ENCODE data around the gene CHD5.
"Not testable (repeated sequence)": the region's sequence is repeated elsewhere in the genome, so short reads cannot be mapped to it uniquely, and the experiment has no call there.

The CHD5 gene

DNA sequence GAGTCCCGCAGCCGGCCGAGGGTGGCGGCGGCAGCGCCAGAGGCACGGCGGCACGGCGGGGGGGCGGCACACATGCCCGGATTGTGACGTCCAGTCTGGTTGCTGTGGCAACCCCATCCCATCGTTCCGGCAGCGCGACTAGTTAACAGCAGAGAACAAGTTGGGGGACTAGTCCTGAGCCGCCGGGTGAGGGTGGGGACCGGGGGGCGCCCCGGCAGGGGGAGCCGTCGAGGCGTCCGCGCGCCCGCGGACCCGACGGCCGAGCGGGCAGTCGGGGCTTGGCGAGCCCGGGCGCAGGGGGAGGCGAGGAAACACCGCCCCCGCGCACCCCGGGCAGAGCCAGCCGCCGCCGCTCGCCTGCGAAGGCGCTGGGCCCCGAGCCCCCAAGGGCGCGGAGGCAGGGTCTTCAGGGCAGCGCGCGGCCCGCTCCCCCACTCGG, at the start of gene CHD5:
Gene CHD5, minus strand, starts transcription at position 54 of the 439 bp plus-strand sequence. CDS start 298 bp downstream, outside the sequence.
- in situ Hi-C loops (cut with MboI; ENCODE audit: low sequenced_read_pairs) = no loop called here

DNA sequence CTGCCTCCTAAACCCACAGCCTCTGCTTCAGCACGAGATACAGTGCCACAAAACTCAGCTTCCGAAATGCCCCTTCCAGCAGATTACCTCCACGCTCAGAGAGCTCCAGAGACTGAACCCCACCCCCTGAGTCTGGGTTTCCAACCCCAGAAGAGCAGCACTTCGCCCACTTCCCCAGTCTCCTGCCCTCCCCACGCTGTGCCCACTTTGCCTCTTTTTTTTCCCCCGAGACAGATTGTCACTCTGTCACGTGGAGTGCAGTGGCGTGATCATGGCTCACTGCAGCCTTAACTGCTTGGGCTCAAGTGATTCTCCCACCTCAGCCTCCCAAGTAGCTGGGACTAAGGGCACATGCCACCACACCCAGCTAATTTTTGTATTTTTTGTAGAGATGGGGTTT, 45.5 kb upstream of the CHD5 start:
- in situ Hi-C loops (cut with MboI; ENCODE audit: low sequenced_read_pairs) = no loop called here

DNA sequence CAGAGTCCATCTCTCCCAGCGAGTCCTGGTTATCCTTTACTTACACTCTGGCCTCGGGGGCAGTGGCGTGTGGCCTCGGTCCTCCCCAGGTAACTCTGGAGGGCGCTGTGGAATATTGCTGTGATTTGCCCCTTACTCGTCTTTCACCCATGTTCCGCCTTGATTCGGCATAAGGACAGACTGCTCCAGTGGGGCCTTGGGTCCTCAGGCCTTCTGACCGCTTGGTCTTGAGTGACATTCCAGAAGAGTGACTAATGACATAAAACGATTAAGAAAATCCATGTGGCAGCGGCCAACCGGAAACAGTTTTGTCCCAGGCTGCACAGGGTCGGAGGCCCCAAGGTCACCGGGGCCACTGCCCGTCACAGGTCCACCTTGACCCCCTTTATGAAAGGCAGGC, 44.6 kb upstream of the CHD5 start:
- in situ Hi-C loops (cut with MboI; ENCODE audit: low sequenced_read_pairs) = no loop called here

DNA sequence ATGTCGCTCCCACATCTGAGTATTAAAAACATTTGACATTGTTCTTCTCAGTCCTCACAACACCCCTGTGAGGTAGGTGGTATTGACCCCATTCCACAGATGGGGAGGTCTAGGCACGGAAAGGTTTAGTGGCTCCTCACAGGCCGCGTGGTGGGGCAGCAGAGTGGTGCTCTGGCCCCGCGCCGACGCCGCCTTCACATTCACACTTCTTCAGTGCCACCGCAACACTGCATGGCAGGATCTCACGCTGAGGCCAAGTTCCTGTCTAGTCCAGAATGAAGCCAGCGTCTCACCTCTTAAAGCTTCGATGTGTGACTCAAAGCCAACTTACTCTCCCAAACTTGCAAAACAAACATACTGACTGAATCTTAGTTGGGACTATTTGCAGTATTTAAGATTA, 43.5 kb upstream of the CHD5 start:
- in situ Hi-C loops (cut with MboI; ENCODE audit: low sequenced_read_pairs) = no loop called here

DNA sequence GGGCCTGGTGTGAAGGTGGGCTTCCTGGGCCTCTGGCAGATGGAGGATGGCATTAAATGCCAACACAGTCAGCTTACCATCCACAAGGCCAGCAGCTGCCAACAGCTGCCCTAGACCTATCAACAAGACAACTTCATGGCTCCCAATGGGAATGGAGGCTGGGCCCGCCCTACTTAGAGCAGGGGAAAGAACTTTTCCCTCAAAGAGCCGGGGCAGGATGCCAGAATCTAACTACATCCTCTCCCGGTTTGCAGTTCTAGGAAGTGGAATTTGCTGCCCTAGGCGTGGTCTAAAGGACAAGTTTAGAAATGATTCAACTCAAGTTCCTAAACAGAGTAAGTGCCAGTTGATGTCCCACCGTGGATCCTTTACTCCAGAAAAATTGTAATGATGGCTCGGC, 42.5 kb upstream of the CHD5 start:
- in situ Hi-C loops (cut with MboI; ENCODE audit: low sequenced_read_pairs) = no loop called here

DNA sequence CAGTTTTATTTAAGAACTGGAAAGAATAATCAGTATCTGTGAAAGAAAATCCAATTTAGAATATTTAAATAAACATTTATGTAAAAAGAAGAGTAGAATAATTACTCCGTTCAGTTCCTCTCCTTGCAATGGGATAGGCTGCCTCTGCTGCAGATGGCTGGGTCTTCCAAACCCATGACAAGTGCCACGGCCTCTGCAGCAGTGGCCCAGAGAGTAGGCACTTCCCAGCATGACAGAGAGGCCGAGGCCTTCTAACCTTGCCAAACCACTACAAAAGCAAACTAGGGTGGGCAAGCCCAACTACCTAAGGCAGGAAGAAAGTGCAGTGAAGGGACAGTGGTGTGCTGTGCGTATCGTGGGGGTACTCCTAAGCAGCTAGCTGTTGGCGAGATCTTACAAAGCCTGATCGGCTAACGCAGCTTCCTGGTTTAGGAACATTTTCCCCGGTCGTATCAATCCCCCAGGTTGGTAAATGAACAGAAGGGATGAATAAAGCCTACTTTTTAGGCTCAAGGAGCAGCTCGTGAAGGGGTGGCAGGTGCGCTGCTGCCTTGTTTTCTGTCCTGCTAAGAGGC, 41.2 kb upstream of the CHD5 start:
- in situ Hi-C loops (cut with MboI; ENCODE audit: low sequenced_read_pairs) = no loop called here

DNA sequence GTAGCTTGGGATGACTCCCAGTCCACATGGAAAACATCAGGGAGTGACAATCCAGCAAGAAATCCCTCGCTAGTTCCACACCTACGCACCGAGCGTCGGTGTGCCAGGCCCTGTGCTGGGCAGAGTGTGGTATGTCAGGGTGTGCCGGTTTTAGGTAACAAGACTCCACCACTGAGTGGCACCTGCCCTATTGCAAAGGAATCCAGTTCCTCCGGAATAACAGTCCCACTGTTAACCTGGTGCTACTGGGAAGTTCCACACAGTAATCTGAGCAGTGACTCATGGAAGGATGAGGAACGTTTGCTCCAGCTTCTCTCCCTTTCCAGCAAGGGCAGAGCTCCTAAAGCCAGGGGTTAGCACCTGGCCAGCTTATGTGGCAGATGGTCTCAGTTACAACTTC, 40.1 kb upstream of the CHD5 start:
- in situ Hi-C loops (cut with MboI; ENCODE audit: low sequenced_read_pairs) = no loop called here

DNA sequence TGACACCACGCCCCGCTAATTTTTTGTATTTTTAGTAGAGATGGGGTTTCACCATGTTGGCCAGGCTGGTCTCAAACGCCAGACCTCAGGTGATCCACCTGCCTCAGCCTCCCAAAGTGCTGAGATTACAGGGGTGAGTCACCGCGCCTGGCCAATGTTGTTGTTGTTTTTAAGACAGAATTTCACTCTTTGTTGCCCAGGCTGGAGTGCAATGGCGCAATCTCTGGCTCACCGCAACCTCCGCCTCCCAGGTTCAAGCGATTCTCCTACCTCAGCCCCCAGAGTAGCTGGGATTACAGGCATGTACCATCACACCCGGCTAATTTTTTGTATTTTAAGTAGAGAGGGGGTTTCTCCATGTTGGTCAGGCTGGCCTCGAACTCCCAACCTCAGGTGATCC, 39.5 kb upstream of the CHD5 start:
- in situ Hi-C loops (cut with MboI; ENCODE audit: low sequenced_read_pairs) = not testable (repeated sequence)

DNA sequence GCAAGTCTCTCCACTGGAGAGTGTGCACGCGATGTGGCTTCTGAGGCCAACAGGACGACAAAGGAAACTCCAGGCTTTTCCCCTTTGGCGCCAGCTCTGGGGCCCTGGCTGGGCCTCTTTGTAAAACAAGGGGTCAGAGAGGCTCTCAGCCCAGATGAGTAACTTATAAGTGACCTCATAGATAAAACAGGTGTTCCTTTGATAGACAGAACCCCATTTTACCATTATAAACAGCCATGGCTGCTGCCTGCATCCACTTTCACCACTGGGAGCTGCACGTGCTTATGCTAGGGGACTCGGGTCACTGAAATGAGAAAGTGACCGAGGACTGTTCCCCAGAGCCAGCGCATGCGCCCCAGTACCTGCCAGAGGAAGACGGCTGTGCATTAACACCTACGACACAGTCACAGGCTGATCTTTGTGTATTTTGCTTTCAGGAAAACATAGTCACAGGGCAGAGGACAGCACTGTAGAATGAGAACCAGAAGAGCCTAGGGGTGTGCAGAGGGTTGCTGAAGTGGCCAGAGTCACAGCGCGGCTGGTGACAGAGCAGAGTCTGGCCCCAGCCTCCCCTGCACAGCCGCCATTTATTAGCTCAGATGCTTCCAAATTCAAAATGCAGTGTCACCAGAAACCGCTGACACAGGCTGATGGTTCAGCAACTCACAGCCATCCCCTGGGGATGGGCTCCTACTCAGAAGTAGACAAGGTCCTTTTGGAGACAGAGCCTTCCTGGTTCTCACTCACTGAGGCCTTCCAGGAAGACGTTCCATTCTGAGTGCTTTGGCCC, 38.4 kb upstream of the CHD5 start:
- in situ Hi-C loops (cut with MboI; ENCODE audit: low sequenced_read_pairs) = no loop called here

DNA sequence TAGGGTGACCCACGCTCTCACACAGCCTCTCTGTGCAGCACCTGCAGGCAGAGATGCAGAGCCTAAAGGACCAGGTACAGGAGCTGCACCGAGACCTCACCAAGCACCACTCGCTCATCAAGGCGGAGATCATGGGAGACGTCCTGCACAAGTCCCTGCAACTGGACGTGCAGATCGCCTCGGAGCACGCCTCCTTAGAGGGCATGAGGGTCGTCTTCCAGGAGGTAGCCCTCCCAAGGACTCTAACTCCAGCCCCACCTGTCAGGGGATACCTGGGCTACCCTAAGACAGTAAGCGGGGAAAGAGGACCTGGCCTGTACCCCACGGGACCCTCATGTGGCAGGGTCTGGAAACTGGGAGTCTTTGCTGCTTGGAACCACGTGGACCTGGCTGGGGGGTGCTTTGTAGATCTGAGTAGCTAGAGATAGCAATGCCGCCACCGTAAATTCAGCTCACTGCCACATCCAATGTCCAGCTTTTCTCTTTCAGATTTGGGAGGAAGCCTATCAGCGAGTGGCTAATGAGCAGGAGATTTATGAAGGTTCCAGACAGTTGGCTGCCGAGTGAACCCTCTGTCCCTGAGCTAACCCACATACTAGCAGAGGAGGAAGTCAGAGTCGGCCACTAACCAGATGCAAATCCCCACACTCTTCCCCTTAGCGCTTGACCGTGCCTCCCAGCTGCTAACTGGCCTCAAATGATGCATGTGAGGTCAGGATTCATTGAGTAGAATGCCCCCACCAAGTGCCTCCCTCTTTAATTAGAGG, 32.3 kb upstream of the CHD5 start:
- in situ Hi-C loops (cut with MboI; ENCODE audit: low sequenced_read_pairs) = no loop called here

DNA sequence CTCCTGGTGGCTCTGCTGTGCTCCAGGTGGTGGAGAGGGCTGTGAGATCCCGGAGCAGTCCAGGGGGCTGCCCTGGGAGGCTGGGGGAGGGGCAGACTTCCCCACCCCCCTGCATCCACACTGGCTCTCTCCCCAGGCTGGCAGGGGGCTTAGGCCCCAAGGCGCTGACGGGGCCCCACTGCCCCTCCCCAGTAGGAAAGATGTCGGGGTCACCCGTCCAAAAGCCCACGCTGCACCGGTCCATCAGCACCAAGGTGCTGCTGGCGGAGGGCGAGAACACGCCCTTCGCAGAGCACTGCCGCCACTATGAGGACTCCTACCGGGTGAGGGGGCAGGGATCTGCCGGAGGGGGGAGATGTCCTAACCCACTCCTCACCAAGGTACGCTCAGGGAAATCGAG, 31.6 kb upstream of the CHD5 start:
- in situ Hi-C loops (cut with MboI; ENCODE audit: low sequenced_read_pairs) = no loop called here

DNA sequence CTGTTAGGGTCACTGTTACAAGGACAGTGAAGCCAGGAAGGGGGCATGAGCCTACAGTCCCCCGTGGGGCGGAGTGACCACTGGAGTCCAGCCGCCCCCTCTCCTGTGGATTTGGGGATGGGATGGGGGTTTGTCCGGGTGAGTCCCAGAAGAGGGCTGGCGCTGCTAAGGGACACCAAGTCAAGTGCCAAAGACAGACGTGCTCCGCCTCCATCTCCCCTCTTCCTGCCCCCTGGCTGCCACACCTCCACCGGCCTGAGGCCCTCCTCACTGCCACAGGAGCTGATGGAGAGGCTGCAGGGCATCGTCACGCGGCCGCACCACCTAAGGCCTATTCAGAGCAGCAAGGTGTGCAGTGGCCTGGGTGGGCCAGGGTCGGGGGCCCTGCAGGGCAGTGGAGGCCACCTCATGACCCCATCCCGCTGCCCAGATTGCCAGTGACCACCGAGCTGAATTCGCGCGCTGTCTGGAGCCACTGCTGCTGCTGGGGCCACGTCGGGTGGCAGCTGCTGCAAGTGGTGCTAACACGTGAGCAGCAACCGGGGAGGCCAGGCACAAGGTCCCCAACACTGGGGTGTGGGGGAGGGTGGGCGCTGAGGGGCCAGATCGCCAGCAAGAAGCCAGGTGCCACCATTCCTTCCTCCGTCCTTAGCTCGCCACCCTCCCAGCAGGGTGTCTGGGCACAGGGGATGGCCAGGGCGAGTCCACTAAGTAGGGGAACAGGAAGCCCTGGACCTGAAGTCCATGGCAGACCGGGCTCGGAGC, 30.7 kb upstream of the CHD5 start:
- in situ Hi-C loops (cut with MboI; ENCODE audit: low sequenced_read_pairs) = no loop called here

DNA sequence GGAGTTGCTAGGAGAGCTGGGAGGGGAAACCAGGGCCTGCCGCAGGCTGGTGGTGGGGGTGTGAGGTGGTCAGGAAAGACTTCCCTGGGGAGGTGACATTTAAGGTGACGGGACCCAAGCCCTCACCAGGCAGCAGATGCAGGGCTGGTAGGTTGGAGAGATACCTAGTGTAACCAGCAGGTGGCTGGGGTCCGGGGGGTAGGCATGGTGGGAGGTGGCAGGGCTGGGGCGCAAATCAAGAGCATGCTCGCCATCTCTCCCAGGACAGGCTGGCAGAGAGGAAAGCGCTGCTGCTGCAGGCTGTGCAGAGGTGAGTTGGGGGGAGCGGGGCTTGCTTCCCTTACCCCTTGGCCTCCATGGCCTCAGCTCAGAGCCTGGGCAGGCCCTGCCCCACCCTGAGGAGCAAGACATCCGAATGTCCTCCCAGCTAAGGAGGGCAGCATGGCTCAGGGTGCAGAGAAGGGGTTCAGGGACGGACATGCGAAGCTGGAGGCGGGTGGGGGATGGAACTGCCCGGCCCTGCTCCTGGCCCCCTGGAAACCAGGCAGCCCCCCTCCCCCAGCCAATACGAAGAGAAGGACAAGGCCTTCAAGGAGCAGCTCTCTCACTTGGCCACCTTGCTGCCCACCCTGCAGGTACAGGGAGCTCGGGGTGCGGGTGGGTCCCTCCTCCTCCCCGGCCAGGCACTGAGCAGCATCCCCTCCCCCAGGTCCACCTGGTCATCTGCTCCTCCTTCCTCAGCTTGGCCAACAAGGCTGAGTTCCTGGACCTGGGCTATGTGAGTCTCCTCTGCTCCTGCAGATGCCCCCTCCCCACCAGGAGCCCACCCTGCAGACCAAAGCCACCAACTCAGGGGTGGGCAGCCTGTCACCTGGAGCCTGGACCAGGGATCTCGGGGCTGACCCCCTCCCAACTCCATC, 29.8 kb upstream of the CHD5 start:
- in situ Hi-C loops (cut with MboI; ENCODE audit: low sequenced_read_pairs) = no loop called here

DNA sequence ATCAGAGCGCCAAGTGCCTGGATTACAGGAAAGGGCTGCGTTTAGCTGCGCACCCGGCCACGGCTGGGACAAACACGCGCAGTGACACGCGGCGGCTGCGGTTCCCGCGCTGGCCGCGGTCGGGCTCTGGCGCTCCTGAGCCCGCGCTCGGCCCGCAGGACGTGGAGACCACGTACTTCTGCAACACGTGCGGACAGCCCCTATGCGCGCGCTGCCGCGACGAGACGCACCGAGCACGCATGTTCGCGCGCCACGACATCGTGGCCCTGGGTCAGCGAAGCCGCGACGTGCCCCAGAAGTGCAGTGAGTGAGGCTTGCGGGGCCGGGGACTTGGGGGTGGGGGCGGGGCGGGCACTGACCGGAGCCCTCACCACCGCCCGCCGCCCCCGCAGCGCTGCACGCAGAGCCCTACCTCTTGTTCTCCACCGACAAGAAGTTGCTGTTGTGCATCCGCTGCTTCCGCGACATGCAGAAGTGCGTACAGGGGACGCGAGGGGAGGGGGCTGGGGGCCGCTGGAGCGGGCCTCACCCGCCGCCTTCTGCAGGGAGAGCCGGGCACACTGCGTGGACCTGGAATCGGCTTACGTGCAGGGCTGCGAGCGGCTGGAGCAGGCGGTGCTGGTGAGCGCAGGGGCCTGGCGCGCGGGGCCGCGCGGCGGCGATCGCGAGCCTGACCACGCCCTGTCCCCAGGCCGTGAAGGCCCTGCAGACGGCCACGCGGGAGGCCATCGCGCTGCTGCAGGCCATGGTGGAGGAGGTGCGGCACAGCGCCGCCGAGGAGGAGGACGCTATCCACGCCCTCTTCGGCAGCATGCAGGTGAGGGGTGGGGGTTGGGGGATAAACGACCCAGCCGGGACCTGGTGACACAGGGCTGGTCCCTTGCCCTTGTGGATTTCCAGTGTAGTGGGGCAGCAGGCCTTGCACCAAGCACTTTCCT, 28.9 kb upstream of the CHD5 start:
- in situ Hi-C loops (cut with MboI; ENCODE audit: low sequenced_read_pairs) = no loop called here

DNA sequence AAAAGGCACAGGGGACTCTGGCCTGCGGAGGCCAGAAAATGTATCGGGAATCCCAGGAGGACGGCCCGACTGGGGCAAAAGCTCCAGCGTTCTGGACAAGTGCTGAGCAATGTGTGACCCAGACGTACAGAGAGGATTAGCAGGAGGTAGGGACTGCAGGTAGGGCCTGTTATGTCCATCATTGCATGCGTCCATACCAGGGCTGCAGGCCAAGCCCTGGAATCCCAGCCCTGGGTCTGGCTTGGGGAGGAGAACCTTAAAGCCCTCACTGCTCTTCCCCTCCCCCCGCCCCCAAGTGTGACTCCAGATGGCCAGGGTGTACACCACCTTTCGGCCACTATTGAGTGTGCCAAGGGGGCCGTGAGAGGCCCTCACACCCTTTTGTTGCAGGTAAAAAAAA, 27.8 kb upstream of the CHD5 start:
- in situ Hi-C loops (cut with MboI; ENCODE audit: low sequenced_read_pairs) = no loop called here

DNA sequence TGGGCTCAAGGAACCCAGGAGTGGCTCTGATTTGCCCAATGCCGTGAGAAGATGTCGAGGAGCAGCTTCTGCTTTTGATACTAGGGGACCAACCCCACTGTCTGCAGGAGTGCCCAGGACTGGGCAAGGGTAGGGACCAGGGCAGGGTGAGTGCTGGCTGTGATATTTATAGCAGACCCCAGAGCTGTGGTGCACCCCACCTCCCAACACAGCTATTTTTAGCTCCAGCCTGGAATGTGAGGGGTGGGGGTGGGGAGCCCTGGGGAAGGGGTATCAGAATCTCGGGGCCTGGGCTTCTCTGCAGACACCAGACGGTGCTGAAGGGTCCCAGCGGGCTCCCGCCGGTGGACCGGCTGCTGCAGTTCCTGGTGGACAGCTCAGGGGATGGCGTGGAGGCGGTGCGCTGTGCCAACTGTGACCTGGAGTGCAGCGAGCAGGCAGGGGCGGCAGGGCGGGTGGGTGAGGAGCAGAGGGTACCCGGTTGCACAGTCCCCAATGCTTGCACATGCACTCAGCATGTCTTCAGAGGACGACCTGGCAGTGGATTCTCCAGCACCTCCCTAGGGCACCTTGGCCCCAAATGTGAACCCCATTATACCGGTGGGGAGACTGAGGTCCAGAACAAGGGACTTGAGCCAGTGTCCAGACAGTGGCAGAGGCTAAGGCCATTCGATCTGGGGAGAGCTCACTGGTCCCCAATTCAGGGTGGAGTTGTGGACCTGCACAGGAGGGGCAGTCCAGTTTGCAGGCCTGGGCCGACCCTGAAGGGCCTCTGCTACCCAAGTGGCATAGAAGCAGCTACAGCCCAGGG, 27.2 kb upstream of the CHD5 start:
- in situ Hi-C loops (cut with MboI; ENCODE audit: low sequenced_read_pairs) = no loop called here

DNA sequence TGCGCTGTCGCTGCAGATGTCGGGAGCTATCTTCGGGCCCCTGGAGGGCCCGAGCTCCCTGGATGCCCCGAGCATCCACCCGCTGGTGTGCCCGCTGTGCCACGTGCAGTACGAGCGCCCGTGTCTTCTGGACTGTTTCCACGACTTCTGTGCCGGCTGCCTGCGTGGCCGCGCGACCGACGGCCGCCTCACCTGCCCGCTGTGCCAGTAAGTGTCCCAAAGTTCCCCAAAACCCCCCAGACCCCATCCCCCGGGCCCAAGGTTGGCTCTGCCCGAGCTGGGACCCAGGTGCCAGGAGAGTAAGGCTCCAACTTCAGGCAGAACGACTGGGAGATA, 26.4 kb upstream of the CHD5 start:
- in situ Hi-C loops (cut with MboI; ENCODE audit: low sequenced_read_pairs) = no loop called here

DNA sequence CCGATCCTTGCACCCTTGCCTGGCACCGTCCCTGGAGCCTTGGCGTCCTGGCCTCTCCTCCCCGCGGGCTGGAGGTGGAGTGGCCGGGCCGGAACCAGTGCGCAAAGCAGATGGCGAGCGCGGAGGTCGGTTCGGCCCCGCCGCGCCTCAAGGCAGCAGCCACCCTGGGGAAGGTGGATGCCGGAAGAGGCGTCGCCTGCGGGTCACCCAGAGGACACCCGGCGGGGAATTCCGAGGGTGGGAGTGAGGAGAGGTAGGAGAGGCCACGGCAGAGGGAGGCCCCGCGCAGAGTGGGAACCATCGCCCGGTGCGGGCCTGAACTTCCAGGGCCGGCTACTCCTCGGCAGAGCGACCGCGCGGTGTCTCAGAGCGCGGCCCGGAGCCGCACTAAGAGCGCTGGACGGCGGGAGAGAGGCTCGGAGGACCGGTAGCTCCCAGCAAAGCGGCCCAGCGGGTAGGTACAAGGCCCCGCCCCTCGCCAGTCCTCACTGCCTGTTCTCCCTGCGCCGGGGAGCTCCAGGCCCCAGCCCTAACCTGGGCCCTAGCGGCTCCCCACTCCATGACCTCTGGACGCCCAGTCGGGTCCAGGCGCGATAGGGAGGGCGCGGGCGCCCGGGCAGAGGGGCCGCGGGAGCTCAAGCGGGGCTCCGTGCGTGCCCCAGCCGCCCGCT, 25.9 kb upstream of the CHD5 start, which contains the start of gene RNF207:
Gene RNF207, plus strand, starts transcription at position 271 of the 671 bp plus-strand sequence. CDS start 417 bp downstream, outside the sequence.
- in situ Hi-C loops (cut with MboI; ENCODE audit: low sequenced_read_pairs) = no loop called here
